ENCODE data around the gene RAB40C.

- TF ChIP-seq POU6F1 (CRISPR knock-in tag; IDR thresholded peaks at IDR 0.05; ENCODE audit: borderline replicate concordance, low read depth) (no peak), CREB5 (CRISPR knock-in tag; IDR thresholded peaks at IDR 0.05; ENCODE audit: low read depth) (no peak), PATZ1 (CRISPR knock-in tag; IDR thresholded peaks at IDR 0.05; ENCODE audit: borderline replicate concordance) (no peak), ZFP3 (CRISPR knock-in tag; IDR thresholded peaks at IDR 0.05) (no peak), ZNF565 (CRISPR knock-in tag; conservative IDR thresholded peaks at IDR 0.05; ENCODE audit: low read depth) (no peak), ARNTL (CRISPR knock-in tag; IDR thresholded peaks at IDR 0.05; ENCODE audit: borderline replicate concordance, low read depth) (no peak), ZFP30 (CRISPR knock-in tag; IDR thresholded peaks at IDR 0.05) (no peak), ZNF8 (CRISPR knock-in tag; IDR thresholded peaks at IDR 0.05) (no peak), GLIS3 (CRISPR knock-in tag; IDR thresholded peaks at IDR 0.05) (no peak), ESRRG (CRISPR knock-in tag; IDR thresholded peaks at IDR 0.05) (no peak)
Measured at GRCh38 chr16:676565-676902, 86.7 kb downstream of the RAB40C start.
